PFSK-1 (cell line): ENCODE results near the gene PAQR5.

Experiments
- POLR2AphosphoS5 ChIP-seq: IDR thresholded peaks from 2 replicates; pipeline ENCODE4 v1.6.1; 2012; ENCODE audit warnings: low read depth, mild to moderate bottlenecking, control low read depth, low read length, moderate library complexity
- SIN3A ChIP-seq: IDR thresholded peaks from 2 replicates; pipeline ENCODE4 v1.6.1; 2012; ENCODE audit warnings: mild to moderate bottlenecking, low read length, moderate library complexity, borderline replicate concordance; ENCODE audit not compliant: insufficient read depth
- TAF1 ChIP-seq: IDR thresholded peaks from 2 replicates; pipeline ENCODE4 v1.6.1; 2012; ENCODE audit warnings: low read length, control low read depth, borderline replicate concordance; ENCODE audit not compliant: insufficient read depth

DNA sequence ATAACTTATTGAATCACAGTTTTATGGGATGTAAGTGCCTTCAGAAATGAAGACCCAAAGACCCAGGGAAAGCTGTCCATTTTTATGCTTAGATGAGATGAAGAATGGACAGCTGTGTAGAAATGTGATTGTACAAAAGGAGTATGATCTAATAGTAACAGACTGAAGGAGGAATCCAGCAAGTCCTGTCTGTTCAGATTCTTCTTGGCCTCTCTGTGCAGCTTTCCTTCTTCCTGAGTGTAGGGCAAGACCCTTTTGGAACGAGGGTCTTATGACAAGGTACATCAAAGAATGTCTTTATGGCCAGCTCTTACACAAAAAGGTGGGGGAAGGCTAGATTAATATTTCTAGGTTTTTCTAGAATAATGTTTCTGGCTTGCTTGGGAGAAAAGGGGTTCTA is 114.0 kb downstream of the PAQR5 start:
- TF ChIP-seq POLR2AphosphoS5 = no peak
- TF ChIP-seq SIN3A = no peak
- TF ChIP-seq TAF1 = no peak
